Kidney epithelial cell (primary cell): Measurements from ENCODE around the gene DHRS2. TPM values are rescaled to one million over a fixed set of nuclear protein-coding genes. Genes with fewer than 3 reads are reported as not detected.

ENCODE experiments used
- DNase-seq: peaks from one replicate; pipeline ENCODE4 v3.0.0-alpha.2; 2010; ENCODE audit warnings: low read depth
- H3K27me3 ChIP-seq: 2 replicates; pipeline ENCODE4 v1.6.0; 2011; ENCODE audit warnings: low read length; ENCODE audit not compliant: control insufficient read depth, insufficient read depth
- H3K36me3 ChIP-seq: 2 replicates; pipeline ENCODE4 v1.5.1; 2011; ENCODE audit warnings: low read length; ENCODE audit not compliant: control insufficient read depth, insufficient read depth
- H3K4me3 ChIP-seq: 2 replicates; pipeline ENCODE4 v1.5.1; 2011; ENCODE audit warnings: low read depth, mild to moderate bottlenecking, control low read depth, low read length
- CTCF ChIP-seq: IDR thresholded peaks from 2 replicates; pipeline ENCODE4 v1.5.1; 2011; ENCODE audit warnings: mild to moderate bottlenecking, moderate library complexity, low read length, control low read depth, inconsistent platforms; ENCODE audit not compliant: insufficient read depth, poor library complexity, severe bottlenecking
- total RNA-seq: library from RNA; depleted of rRNA; stranded (reverse); fragments of >200 nt; gene quantifications from 2 replicates; pipeline ENCODE4 v1.2.3, GENCODE V29; 2015

DHRS2 gene
- total RNA-seq, 1 donor from 2014 or later = 3.6 TPM

- TF ChIP-seq CTCF = no peak
- H3K36me3 ChIP-seq = no peaks in the 10 kb centered on the region
- no peak overlapping the region for H3K4me3 ChIP-seq
- H3K27me3 ChIP-seq = no peaks in the 10 kb centered on the region
- no peak for DNase-seq
Measured at GRCh38 chr14:23615856-23616255, 20.3 kb upstream of the DHRS2 start.

GRCh38 chr14:23617539-23617938, 18.6 kb upstream of the DHRS2 start:
- Histone ChIP-seq H3K4me3 (no peak overlapping the region), H3K36me3 (no peaks in the 10 kb centered on the region), H3K27me3 (no peaks in the 10 kb centered on the region)
- TF ChIP-seq CTCF = no peak
- no peak for DNase-seq

GRCh38 chr14:23618415-23618988, 17.7 kb upstream of the DHRS2 start:
- no peak for TF ChIP-seq CTCF
- Histone ChIP-seq H3K36me3 (no peaks in the 10 kb centered on the region), H3K27me3 (no peaks in the 10 kb centered on the region), H3K4me3 (no peak overlapping the region)
- DNase-seq = no peak

GRCh38 chr14:23620177-23620702, 15.9 kb upstream of the DHRS2 start:
- Histone ChIP-seq H3K27me3 (no peaks in the 10 kb centered on the region), H3K4me3 (no peak overlapping the region), H3K36me3 (no peaks in the 10 kb centered on the region)
- DNase-seq = no peak
- no peak for TF ChIP-seq CTCF

- Histone ChIP-seq H3K36me3 (no peaks in the 10 kb centered on the region), H3K4me3 (no peak overlapping the region), H3K27me3 (no peaks in the 10 kb centered on the region)
- TF ChIP-seq CTCF = no peak
- no peak for DNase-seq
Measured at GRCh38 chr14:23621204-23621931, 14.8 kb upstream of the DHRS2 start.
